Activated CD4-positive, alpha-beta T cell treated with anti-CD3 and anti-CD28 coated beads, Interleukin-2, amount 50 U/mL, for 16 hours (primary cell): Measurements from ENCODE around the gene FIGN.

Experiments
- DNase-seq: peaks from one replicate; pipeline ENCODE4 v3.0.0-alpha.2; 2020

Gene FIGN, protein sequence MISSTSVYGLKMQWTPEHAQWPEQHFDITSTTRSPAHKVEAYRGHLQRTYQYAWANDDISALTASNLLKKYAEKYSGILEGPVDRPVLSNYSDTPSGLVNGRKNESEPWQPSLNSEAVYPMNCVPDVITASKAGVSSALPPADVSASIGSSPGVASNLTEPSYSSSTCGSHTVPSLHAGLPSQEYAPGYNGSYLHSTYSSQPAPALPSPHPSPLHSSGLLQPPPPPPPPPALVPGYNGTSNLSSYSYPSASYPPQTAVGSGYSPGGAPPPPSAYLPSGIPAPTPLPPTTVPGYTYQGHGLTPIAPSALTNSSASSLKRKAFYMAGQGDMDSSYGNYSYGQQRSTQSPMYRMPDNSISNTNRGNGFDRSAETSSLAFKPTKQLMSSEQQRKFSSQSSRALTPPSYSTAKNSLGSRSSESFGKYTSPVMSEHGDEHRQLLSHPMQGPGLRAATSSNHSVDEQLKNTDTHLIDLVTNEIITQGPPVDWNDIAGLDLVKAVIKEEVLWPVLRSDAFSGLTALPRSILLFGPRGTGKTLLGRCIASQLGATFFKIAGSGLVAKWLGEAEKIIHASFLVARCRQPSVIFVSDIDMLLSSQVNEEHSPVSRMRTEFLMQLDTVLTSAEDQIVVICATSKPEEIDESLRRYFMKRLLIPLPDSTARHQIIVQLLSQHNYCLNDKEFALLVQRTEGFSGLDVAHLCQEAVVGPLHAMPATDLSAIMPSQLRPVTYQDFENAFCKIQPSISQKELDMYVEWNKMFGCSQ

DNA sequence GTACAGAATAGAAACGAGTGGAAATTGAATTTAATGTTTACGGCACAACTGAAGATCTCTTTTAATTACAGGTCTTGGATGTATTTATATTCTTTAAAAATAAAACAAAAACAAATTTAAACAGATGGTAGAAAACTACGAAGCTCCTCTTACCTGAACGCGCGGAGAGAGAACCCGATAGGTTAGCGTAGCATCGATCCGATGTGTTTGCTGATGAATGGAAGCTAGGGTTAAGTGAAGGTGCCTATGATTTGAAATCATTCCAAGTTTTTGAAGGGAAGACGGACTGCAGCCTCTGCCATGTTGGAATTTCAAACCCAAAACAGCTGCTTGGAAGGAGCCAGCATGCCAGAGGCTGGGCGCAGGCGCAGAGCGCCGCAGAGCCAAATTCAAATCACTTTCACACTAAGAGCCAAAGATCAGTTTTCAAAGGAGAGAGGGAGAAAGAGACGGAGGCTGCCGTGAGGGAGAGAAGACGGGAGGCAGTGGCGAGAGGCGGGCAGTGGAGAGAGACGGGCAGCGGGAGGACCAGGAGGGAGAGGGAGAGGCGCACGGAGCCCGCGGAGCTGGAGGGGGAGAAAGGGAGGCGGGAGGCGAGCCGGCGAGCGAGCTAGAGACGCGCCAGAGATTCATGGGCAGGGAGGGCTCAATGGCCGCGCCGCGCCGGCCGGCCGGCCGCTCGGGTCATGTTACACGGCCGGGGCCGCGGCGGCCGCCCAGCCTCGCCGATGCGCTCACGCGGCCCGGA lies at the start of gene FIGN:
Gene FIGN, minus strand, starts transcription at position 324 of the 748 bp plus-strand sequence. CDS start 1,081 bp downstream, outside the sequence.
- DNase-seq = no peak

DNA sequence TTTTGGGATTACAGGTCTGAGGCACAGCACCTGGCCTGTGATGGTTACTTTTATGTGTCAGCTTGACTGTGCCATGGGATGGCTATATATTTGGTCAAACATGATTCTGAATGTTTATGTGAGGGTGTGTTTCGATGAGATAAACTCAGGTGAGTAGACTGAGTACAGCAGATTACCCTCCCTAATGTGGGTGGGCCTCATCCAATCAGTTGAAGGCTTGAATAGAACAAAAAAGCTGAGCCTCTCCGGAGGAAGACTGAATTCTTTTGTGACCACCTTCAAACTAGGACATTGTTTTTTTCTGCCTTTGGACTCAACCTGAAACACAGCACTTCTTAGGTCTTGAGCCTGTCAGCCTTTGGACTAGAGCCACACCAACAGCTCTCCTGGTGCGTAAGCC lies 49.4 kb upstream of the FIGN start:
- DNase-seq = no peak

DNA sequence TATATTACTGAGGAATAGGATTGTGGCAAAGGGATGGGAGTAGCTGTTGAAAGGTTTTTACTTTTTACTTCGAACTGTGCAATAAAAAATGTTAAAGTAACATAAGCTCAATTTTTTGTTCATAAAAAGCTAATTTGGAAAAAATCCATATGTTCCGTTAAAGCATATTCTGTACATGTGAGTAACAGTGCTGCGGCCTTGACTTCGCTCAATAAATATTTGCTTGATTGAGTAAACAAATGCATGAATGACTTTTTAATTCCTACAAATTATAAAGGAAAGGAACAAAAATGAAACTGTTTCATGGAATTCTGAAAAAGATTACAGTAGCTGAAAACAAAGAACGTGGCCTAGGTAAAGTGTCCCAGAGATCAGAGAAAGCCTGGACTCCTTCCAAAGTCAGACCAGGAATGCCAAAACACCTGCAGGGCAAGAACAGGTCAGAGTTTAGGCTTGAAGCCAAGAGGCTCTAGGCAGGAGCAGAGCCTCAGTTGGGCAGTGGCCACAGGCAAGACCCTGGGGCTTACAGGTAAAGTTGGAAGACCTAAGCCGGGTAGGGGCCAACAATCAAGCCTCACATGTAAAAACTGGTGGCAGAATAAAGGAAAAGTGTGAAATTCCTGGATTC lies 44.3 kb upstream of the FIGN start:
- no peak for DNase-seq

DNA sequence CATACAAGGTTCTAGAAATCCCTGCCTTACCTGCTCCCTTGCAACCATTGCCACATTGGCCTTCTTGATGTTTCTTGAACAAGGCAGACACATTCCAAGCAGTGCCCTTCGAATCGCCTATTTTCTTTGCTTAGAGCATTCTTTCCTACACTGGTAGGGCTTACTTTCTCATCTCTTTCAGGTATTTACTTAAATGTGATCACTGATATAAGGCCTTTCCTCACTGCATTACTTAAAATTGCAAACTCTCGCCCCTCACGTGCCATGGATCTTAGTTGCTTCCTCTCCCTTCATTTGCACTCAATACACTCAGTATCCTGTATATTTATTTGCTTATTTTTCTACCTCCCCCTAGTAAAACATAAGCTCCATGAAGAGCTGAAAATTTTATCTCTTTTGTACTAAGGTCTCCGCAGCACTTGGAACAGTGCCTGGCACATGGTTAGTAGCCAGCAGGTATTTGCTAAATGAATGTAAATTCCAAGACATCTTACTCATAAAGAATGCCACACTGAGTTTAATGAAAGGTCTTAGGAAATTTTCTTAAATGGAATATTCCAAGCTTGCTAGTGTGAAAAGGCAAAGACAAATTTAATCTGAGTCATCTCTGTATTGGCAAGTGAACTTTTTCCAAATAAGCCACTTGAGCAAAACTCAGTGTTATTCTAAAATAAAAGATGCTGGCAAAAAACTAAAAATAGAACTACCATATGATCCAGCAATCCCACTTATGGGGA lies 42.4 kb upstream of the FIGN start:
- no peak for DNase-seq

DNA sequence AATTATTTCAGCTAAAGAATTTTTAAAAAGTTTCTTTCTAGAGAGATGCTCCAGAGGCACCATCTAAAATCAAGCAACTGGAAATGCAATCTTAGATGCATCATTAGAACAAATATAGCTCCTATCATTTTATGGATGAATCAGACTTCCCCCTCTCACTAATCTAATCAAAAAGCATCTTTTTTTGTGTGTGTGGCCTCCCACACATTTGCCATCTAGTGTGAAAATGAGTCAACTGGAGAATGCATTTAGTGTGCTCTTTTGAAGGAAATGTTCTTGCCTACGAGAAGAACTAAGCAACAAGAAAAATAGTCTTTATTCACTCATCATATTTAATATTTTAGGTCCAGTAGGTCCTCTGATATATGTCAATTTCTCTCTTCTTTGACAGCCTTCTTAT lies 39.5 kb upstream of the FIGN start:
- DNase-seq = no peak

DNA sequence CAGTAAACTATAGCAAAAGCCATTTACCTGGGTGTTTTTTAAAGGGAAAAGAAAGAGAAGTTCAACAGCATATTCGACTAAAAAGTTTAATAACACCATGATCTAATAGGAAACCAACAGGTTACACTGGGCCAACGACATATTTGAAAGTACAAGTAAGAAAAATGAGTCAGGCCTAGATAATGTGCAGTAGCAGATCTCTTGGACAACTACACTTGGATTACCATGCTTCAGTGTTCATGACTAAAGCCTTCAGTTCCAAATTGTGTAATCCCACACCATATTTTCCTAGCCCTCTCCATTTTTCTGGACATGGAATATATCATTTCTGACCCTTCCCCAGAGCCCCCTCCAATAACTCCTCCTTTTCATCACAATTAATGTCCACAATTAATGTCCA lies 39.1 kb upstream of the FIGN start:
- no peak for DNase-seq

DNA sequence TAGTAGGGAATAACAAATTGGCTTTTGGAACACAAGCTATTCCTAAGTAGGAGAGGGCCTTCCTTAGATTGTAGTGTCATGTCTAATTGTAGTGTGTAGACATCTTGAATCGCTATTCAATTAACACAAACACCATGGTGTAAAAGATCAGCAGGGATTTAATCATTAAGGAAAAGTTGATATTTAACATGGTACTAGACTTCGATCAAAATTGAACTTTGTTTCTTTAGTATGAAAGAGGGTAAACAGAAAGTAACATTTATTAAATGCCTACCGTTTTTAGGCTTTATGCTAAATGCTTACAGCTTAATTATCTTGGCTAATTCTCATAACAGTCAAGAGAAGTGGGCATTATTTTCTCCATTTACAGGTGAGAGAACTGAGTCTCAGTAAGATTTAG lies 37.5 kb upstream of the FIGN start:
- no peak for DNase-seq

DNA sequence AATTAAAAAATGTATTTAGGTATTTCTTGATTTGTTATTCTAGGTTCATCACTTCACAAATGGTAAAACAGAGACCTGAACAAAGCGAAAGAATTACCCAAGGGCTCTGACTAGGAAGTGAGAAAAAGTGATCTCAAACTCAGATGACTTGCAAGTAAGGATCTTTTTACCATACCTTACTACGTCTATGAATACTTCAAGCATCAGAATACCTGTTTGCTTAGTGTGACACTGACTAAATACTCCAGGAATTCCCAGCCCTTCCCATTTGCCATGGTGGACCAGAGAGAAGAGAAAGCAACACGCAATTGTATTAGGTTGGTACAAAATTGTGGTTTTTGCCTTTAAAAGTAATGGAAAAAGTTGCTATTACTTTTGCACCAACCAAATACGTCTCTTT lies 35.8 kb upstream of the FIGN start:
- no peak for DNase-seq

DNA sequence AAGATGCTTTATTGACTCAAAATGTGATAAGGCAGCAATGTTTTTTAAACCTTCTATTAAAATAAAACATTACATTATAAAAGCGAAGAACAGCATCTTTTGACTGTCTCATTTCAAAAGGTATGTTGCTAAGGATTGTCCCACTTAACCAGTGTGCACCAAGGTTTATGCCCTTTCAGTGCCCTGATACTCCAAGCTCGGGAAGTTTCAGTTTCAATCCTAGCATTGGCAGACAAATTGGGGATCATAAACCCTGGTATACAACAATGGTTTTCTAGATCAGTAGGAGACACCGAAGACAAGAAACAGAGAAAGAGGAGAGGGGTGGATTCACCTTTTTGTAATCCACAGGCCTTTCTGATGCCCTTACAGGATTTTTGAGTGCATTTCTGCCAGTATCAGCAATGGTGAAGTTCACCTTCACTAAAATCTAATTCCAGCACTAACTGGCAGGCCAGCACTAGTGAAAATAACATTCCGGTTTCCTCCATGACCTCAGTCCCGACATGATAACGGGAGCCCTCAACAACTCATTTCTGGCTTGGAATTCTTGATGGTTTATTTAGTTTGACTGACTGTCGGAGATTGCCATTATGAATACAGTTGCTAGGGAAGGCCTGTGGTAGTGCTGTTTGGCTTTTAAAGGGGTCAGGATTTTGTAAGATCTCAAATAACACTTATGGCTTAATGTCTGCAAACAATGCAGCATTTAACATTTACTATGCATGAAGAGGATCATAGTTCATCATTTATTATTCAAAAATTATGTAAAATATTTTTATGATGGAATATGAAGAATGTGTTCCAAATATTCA lies 33.3 kb upstream of the FIGN start:
- no peak for DNase-seq

DNA sequence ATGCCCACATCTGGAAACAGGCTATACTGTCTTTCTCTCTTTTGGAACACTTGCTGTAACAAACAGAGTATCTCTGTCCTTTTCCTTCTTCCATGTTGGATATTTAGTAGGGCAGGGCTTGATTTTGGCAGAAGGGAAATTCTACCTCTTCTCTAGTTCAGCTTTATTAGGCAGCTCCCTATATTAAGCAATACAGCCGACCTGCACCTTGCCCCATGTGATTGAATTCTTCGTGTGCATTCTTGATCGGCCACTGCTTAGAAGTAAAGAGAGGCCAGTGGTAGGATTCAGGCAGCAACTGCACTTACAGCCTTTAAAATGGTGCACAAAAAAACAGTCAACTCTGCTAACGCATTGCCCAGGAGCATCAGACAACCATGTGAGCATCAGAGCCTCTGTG lies 31.3 kb upstream of the FIGN start:
- no peak for DNase-seq

DNA sequence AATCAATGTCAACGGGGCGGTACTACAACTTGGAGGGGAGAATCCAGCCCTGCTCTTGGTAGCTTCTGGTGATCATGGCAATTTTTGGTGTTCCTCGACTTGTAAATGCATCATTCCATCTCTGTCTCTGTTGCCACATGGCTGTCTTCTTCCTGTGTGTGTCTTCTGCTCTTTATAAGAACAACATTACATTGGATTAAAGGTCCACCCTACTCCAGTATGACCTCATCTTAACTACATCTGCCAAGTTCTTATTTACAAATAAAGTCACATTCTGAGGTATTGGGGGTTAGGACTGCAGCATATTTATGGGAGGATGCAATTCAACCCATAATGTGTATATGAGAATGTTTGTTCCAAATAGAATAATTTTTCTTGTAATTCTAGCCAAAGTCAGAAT lies 28.8 kb upstream of the FIGN start:
- no peak for DNase-seq

DNA sequence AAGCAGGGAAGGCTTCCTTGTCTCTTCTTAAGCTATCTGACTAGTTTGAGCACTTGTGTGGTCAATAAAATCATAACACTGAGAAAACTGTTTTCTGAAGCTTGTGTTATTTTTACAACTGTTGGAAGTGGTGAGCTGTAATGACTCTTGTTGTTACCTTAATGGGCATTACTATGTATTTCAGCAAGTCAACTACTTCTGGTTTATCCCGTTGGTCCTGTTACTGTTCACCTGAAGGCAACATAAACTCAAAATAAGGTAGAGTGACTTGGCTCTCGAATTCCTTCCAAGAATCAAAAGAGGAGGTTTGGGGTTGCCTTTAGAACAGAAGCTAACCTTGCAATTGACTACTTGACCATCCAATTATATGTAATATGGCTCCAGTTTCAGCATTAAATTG lies 23.2 kb upstream of the FIGN start:
- DNase-seq = no peak

DNA sequence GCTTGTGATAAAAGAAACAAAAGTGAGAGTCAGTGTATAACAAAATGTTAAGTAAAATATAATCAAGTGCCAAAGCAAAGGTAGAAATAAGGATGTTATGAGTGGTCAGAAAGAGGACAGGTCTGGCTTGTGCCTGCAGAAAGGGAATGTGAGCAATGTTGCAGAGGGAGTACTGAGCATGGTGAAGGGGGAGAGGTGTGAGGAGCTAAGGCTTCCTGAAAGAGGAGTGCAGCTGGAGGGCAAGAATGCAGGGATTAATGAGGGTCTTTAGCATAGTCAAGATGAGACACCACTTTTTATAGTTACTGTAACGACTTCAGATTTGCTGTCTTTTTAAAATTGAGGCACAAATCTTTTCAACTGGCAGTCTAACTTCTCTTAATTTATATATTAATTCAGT lies 22.0 kb upstream of the FIGN start:
- no peak for DNase-seq

DNA sequence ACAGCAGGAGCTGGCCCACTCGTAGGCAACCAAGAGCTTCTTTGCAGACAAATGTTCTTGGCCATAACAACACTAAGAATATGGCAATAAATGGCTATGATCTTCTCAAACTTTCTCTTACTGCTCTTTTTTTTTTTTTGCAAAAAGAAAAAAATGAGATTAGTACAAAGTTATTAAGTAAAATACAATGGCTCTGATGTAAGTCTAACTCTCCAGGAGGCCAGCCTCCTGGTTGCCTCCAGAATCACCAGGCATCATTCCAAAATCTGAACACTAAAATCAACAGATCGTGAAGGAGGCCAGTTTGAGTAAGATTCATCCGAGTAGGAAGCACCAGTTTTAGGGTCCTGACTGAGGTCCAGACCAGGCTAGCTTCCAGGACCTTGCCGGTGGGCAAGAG lies 20.8 kb upstream of the FIGN start:
- DNase-seq = no peak

DNA sequence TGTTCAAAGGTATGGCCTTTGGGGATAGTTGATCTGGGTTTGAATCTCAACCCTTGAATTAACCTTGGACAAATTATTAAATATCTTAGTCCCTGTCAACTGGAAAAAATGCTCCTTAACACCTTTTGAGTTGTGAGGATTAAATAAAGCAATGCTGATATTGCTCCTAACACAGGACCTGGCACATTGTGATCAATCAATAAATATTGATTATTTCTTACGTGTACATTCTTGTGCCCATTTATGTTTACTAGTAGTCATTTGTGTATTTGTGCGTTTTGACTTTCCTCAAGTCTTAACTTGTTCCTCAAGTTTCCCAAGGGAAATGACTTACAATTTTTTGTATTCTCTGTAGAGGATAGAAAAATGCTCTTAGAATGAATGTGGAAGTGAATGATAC lies 19.6 kb upstream of the FIGN start:
- no peak for DNase-seq

DNA sequence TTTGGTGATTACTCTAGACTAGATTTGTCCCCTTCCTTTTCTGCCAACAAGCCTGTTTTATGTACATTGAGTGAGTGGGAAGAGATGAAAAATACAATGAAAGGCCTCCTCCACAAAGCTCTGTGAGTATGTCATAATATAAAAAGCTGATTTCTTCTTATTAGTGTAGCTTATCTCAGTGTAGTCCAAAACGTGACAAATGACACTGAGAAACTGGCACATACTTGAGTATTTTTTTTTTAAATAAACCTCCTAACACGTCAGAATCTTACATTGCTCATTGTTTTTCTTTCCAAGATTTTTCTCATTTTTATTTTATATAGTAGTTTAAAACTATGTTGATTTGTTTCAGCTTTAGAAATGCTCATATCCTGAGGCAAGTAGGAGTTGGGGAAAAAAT lies 17.9 kb upstream of the FIGN start:
- DNase-seq = no peak

DNA sequence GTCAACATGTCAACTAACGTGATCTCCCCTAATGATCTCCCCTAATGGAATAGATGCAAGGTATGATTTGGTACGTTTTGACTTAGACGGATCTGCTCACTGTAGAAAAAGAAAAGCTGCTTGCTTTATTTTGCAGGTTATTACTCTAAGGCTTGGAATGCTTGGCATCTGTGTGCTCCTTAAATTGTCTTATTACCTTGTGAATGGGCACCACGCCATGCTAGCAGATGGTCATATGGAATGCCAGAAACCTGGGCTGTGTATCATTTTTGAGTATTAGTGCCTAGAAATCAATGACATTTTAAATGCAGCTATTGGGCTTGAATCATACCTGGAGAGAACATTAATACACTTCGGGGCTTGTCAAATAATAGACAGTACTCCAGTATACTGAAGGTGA lies 16.5 kb upstream of the FIGN start:
- no peak for DNase-seq

DNA sequence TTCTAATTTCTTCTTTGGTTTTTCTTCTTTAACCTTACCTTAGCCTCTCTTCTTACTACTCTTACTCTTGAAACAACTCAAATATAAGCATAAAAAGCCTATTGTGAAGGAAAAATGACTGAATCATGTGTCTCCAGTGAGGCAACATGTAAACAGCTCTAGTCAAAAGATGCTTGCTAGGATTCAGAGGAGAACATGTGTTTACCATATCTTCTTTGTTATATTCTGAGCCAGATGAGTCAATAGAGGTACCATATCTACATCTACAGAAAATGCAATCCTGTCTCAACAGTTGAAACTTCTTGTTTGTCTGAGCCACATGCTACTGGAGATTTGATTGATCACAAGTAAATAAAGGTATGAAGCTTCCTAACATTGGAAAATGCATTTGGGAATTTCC lies 15.9 kb upstream of the FIGN start:
- no peak for DNase-seq

DNA sequence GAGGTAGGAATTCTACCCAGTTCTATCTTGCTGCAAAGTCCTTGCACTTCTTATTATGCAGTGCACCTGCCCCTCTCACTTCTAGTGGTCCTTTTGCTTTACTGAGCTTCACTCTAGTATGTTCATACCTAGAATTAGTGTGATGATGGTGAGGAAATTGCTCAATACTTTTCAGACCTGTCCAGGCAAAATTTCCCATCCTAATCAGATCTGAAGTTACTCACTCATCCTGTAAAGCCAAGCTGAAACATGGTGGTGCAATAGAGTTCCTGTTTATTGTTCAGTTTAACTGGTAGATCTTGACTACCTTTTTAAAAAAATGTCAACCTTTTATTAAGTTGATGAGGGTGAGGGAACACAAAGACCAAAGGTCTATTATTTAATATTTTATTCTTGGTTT lies 12.6 kb upstream of the FIGN start:
- no peak for DNase-seq

DNA sequence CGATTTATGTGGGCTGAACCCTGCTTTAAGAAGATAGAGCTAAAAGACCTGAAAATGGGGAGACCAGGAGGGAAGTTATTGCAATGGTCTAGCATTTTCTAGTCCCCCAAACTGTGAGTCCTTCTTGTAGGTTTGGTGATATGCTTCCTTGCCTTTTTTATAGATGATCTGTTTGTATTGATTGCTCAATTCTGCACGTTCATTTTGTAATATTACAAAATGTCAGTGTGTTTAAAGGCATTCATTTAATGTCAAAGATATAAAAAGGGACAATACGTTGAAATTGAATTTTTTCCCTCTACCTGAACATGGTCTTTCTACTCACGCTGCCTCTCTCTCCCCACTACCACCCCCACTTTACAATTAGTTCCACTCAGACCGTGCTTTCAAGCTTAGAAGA lies 5.6 kb upstream of the FIGN start:
- no peak for DNase-seq

DNA sequence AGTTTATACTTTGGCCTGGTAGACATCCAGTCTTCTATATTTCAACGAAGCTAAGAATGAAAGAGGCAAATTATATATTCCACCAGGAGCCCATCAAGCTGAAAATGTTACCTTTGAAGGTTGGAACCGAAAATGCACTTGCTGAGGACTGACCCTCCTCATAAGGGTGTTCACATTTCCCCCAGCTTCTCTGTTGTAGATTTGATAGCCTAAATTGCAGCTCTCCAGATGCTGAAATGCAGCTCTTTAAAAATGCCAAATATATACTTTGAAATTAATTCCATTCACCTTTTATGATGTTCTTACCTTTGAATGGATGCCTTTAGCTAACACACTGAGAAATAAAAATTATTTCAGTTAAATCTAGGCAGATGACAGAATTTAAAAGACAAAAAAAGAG lies 1.8 kb upstream of the FIGN start:
- no peak for DNase-seq

DNA sequence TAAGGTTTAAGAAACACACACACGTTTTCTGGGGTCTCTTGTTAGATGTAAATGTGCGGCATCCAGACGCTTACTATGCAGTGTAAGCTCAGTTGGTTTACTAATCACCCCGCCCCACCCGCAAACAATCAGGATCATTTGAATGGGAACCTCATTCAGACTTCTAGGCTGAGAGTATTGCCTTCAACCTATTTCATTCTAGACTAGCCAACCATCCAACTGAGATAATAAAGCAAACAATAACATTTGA lies 1.3 kb upstream of the FIGN start:
- DNase-seq = no peak
